HG03103 (cell line): ENCODE measurements around the gene NOXA1.

Experiments
- ATAC-seq: cut with Tn5 transposase; IDR thresholded peaks from one replicate; pipeline ENCODE4 v1.9.1; 2021; ENCODE audit warnings: low read depth; ENCODE audit not compliant: unreplicated experiment

NOXA1 gene

GRCh38 chr9:137423514-137424291, 510 bp downstream of the NOXA1 start:
- peak; percentile 19 for ATAC-seq

- ATAC-seq = no peak
Measured at GRCh38 chr9:137426018-137426681, 3.0 kb downstream of the NOXA1 start.

DNA sequence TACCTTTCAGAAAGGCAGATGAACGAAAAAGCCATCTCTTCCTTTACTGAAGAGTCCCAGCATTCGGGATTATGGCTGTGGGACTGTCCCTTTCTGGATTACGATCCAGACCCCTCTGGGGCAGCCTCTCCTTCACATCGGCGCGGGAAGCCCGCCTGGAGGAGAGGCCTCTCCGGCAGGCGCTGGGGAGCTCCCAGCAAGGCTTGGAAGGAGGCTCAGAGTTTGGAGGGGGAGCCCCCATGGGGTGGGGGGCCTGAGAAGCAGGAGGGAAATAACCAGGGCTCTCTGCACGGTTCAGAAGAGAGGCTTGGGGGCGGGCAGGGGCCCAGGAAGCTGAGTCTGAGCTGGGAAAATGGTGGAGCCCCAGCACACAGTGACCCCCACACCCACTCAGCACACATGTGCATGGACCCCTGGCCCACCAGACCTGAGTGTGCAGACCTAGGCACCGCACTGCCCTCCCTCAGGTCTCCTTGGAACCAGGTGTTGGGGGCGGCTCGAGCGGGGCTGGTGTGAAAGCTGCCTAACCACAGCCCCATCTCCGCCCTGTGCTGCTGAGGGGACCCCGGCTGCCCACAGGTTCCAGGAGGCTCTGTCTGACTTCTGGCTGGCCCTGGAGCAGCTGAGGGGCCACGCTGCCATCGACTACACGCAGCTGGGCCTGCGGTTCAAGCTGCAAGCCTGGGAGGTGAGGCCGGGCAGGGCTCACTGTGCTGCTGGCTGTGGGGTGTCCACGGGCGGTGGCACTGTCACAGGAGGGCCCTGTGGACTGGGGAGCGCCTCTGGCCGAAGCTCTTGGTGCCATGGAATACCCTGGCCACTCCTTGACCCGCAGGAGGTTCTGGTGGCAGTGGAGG, 4.5 kb downstream of the NOXA1 start:
- no peak for ATAC-seq

DNA sequence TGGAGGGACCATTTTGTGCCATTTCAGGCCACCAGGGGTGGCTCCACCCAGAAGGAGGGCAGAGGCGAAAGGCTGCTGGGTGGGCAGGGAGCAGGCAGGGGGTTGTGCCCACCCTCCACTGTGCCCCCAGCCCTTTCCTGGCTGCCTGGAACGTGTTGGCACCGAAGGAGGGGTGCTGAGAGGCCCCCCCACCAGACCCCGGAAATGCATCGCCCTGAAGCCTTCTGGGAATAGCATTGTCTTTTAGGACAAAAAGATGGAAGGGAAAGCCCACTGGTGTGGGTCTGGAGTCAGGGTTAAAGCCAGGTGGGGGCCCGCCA, 5.1 kb downstream of the NOXA1 start:
- ATAC-seq = no peak

DNA sequence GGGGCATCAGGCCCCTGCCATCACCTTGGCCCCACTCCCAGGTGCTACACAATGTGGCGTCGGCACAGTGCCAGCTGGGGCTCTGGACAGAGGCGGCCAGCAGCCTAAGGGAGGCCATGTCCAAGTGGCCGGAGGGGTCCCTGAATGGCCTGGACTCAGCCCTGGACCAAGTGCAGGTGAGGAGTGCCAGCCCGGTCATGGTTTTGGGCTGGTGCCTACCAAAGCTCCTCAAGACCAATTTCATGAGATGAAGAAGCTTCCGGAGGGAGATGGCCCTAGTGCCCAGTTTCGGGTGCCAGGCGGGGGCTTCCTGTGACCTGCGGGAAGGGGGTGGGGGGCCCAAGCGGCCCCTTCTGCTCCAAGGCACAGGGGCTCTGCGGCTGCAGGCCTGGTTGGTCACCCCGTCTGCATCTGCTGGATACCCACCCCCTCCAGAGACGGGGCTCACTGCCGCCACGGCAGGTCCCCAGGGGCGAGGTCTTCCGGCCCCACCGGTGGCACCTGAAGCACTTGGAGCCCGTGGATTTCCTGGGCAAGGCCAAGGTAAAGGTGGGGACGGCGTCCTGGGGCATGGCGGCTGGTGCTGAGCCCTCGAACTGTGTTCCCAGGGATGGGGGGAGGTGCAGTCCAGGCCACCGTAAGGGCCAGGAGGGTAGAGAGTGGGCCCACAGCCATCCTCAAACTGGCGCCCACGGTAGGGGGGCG, 5.8 kb downstream of the NOXA1 start:
- ATAC-seq = no peak

DNA sequence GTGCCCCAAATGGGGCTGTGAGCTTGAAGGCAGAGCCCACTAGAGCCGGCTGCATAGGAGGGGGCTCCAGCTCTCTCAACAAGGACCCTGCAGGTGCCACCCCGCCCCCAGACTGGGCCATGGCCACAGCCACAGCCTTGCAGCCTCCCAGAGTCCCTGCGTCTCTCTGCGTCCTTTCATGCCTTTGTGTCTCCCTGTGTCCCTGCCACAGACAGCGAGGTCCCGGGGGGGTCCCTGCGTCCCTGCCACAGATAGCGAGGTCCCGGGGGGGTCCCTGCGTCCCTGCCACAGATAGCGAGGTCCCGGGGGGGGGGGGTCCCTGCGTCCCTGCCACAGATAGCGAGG, 6.3 kb downstream of the NOXA1 start:
- ATAC-seq = no peak

DNA sequence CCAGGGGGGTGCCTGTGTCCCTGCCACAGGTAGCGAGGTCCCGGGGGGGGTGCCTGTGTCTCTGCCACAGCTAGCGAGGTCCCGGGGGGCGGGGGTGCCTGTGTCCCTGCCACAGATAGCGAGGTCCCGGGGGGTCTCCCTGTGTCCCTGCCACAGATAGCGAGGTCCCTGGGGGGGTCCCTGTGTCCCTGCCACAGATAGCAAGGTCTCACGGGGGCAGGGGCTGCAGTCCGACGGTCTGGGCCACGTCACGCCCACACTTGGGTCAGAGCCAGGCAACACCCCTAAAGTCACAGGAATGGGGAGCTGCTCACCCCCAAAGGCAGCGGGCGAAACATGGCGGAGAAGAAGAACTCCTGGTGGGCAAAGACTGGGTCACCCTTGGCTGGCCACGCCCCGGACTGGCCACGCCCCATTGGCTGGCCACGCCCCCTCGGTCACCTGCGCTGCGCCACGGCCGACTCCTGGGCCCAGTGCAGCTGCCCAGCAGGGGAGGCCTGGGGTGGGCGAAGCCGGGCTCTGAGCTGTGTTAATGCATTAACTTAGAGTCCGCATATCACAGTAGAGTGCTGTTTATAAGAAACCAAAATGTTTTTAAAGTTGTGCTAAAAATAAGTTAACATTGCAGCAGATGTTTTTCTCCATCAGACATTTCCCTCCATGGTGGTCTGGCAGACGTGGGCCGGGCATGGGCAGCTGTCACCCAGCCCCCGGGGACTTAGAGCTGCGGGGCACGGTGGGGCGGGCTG, 7.0 kb downstream of the NOXA1 start:
- ATAC-seq = no peak

DNA sequence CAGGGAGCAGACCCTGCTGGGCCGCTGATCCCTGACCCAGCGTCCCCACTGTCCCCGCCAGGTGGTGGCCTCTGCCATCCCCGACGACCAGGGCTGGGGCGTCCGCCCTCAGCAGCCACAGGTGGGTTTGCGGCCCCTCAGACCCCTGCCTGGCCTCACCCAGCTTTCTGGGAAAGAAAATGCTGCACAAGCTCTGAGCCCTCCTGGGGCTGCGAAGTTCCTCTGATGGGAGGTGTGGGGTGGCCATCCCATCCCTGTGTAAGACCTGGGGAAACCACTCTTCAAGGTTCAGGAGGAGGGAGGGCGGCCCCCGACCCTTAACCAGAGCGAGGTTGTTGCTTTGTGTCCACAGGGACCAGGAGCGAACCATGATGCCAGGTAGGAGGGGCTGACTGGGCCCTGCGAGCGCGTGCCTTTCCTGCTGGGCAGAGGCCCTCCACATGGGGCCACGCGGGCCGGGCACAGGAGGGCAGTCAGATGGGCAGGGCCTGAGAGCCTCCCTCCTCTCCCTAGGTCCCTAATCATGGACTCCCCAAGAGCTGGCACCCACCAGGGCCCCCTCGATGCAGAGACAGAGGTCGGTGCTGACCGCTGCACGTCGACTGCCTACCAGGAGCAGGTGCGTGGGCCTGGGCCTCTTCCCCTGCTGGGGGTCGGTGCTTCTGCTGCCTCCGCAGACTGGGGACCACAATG, 7.7 kb downstream of the NOXA1 start:
- no peak for ATAC-seq

- no peak for ATAC-seq
Measured at GRCh38 chr9:137431416-137431931, 8.3 kb downstream of the NOXA1 start.

DNA sequence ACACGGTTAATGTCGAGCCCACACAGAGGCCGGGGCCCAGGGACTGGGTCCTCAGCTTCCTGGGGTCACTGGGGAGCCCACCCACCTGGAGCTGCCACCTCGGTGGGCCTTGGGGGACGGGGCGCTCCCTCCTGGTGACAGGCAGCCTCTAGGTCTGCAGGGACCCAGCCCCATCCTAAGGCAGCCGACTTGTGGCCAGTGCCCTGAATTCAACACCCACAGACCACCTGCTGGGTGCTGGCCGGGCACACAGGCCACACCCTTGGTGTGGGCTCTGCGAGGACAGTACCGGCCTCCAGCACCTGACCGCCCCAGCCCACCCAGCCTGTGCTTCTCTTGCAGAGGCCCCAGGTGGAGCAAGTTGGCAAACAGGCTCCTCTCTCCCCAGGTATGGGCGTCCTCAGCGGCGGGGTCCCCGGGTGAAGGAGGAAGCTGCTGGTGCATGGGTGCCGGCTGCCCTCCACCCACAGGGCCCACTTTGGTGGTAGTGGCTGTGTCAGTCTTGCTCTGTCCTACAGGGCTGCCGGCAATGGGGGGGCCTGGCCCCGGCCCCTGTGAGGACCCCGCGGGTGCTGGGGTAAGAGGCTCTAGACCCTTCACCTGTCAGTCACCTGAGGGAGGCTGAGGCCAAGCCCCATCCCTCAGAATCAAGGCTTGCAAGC, 9.6 kb downstream of the NOXA1 start:
- ATAC-seq = no peak

GRCh38 chr9:137433349-137433915, 10.2 kb downstream of the NOXA1 start:
- ATAC-seq = no peak

DNA sequence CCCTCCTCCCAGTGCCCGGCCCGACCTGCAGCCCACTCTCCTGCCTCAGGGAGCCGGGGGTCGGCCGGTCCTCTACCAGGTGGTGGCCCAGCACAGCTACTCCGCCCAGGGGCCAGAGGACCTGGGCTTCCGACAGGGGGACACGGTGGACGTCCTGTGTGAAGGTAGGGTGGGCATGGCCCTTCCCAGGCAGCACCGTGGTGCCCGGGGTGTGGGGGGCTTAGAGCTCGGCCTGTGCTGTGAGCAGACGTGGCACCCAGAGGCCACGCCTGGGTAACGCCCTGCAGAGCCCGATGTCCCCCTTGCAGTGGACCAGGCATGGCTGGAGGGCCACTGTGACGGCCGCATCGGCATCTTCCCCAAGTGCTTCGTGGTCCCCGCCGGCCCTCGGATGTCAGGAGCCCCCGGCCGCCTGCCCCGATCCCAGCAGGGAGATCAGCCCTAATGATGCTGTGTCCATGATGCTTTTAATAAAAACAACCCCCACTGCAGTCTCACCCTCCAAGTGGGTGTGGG, 10.8 kb downstream of the NOXA1 start:
- ATAC-seq = no peak

DNA sequence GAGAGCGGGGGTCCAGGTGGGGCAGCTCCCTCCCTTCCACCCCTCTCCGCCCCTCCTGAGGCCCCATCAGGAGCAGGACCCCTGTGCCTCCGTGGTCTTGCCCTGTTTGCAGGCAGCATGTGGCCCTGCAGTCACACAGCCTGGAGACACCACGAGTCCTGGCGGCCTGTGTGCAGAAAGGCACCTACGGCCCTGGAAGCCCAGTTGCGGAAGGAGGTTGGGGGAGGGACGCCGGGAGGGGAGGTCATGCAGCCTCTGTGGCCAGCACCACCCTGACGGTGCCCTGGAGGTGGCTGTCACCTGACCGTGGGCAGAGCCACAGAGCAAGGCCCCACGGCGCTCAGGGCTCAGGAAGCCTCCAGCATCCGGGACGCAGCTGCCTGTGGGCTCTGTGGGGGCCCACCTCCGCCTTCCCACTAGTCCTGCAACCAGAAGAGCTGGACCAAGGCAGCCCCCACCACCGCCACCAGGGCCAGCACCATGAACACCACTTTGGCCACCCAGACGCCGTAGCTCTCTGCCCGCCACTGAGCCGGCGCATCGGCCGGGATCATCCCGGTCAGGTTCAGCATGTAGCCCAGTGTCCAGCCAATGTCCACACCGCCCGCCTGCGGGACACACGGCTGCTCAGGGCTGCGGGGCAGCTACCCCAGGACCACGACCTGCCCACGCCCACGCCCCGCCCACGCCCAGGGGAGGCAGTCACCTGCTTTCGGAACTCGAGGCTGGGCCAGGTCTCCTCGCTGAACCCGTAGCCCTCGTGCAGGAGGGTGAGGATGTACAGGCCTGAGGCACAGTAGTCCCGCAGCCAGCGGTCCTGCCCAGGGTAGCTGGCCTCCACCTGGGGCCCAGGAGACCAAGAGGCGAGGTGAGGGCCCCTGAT, 11.5 kb downstream of the NOXA1 start:
- ATAC-seq = no peak

DNA sequence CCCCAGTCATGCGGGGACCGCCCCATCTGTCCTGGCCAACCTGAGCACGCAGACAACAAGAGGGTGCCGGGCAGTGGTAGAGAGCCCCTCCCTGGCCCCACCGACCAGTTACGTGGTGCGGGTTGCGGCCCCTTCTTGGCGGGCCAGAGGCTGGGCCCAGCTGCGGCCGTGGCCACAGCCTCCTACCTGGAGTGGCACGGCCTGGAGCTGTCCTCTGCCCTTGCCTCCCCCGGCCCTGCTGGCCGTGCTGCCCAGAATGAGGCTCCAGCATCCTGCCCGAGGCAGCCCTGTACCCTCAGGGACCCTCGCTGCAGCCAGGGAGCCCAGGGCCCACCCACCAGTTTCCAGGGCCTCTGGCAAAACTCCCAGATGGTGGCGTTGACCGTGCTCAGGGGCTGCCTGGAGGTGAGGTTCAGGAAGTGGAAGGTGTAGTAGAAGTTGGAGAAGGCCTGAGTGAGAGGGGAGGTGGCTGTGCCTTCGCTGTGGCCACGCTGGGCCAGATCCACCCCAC, 12.2 kb downstream of the NOXA1 start:
- ATAC-seq = no peak

DNA sequence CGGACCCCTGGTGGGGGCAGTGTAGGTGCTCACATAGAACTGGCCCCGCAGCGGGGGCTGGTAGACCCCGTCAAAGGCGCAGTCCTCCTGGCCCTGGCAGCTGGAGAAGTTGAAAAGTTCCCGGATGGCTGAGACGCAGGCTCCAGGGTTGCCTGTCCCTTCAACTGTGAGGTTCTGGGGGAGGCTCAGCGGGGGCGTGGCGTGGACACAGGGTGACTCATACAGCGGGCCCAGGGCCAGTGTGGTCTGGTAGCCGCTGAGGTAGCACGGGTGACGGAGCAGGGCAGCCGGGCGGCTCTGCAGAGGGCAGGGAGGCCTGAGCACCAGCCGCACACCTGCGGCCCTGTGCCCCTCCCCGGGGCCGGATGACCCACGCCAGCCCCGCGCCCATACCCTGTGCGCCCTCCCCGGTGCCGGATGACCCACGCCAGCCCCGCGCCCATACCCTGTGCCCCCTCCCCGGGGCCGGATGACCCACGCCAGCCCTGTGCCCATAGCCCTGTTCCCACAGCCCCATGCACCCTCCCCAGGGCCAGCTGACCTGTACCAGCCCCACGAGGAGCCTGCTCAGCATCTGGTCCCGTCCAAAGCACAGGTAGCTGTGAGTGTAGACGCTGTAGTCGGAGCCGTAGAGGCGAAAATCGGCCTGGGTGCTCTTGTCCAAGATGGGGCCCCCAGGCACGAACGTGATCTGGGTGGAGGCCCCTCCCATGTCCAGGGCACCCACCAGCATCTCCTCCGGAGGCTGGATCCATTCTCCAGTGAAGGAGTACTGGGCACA, 13.0 kb downstream of the NOXA1 start:
- no peak for ATAC-seq

DNA sequence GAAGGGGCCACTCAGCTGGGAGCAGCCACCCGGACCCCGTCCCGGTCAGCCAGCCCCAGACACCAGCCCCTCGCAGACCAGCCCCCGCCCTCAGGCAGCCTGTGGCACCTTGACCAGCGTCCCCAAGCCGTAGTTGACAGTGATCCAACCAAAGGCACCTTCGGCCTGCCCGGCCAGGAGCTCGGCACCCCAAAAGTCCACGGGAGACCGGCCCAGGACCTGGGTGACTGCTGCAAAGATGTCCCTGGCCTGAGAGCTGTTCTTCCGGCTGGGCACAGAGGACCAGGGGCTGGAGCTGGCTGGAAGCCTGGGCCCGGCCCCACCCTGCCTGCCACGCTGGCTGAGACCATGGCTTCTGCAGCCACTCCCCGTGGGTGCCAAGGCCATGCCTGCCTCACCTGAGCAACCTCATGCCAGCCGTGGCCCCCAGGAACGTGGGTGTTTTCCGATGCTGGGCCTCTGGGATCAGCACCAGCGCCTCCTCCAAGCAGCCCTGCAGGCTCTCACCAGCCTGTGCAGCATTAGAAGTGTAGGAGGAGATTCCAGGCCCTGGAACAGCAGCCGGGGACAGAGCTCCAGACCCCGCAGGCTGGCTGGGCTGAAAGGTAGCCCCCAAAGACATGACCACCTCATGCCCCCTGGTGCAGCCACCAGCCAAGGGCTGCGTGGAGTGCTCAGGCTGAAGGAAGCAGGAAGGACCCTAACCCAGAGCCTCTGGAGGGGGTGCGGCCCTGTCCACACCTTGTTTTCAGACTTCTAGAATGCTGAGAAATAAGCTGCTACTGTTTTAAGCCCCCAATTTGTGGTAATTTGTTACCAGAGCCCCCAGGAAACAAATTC, 13.8 kb downstream of the NOXA1 start:
- ATAC-seq = no peak
